ELF-1 (cell line): ENCODE measurements around the gene E2F6.

Experiments used
- DNase-seq: peaks from one replicate; pipeline ENCODE4 v3.0.0-alpha.2; 2016; ENCODE audit warnings: low read depth, low spot score

The E2F6 gene

DNA sequence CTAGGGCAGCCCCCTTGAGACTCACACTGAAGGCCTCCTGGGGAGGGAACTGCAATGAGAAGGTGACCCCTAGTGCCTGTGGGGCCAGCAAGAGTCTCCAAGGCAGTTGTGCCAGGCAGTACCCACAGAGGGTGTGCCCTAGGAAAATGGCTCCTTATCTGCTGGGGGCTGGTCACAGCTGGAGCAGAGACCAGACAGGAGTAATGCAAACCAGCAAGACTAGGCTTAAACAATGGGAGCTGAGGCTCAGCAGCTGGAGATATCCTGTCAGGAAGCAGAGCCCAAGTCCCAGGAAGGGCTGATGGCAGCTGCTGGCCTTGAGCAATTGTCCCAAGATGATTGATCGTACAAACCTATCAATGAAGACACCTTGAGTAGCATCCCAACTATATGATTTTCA lies 26.8 kb upstream of the E2F6 start:
- DNase-seq, result peak; percentile 58

DNA sequence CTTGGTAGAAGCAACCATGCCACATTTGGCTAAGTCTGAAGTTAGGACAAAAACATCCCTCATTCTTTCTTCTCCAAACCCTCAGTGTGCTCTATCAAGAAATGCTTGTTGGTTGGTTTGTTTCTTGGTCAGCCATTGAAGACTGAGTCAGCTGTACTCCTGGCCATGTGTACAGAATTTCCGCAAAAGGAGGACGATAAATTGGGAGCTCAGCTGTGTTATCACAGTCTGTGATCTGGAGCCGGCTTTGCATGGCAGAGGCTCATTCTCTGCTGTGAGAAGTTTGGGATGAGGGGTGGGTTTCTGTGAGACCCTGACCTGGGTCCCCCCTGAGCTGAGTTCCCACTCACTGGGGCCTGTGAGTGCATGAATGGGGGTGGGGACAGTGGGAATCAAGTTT lies 26.3 kb upstream of the E2F6 start:
- no peak for DNase-seq

DNA sequence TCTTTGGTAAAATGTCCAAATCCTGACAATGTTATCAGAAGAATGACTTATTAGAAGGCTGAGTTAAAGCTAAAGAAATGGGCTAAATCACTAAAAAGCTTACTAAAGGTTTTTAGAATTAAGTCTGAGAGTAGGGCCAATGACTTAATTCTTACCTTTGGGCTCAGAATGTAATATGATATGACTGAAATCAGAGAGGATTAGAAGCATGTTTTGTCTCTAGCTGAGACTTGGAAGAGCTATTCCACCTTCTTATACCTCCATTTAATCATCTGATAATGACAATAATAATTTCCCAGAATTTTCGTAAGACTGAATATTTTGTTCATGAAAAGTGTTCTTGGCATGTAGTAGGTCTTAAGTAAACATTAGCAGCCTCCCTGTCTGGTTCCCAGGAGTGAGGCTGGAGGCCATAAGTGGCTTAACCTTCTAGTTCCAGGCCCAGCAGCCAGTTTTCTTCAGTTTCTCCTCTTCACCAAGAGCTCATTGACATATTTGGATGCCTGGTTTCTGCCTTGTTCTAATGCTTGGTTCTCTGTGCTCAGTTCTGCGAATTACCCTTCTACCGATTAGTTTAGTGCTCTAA lies 25.5 kb upstream of the E2F6 start:
- no peak for DNase-seq

DNA sequence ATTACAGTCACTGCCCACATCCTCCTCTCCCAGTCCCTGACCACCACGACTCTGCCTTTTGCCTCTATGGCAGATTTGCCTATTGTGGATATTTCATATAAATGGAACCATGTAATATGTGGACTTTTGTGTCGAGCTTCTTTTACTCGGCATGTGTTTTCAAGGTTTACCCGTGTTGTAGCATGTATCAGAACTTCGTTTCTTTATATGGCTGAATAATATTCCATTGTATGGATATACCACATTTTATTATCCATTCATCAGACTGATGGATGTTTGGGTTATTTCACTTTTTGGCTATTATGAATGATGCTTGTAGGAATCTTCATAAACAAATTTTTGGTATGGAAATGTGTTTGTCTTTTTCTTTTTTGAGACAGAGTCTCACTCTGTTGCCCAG lies 24.2 kb upstream of the E2F6 start:
- no peak for DNase-seq

- no peak for DNase-seq
Observed at GRCh38 chr2:11488809-11489208, 22.8 kb upstream of the E2F6 start.

GRCh38 chr2:11483806-11484617 lies 18.1 kb upstream of the E2F6 start:
- no peak for DNase-seq

DNA sequence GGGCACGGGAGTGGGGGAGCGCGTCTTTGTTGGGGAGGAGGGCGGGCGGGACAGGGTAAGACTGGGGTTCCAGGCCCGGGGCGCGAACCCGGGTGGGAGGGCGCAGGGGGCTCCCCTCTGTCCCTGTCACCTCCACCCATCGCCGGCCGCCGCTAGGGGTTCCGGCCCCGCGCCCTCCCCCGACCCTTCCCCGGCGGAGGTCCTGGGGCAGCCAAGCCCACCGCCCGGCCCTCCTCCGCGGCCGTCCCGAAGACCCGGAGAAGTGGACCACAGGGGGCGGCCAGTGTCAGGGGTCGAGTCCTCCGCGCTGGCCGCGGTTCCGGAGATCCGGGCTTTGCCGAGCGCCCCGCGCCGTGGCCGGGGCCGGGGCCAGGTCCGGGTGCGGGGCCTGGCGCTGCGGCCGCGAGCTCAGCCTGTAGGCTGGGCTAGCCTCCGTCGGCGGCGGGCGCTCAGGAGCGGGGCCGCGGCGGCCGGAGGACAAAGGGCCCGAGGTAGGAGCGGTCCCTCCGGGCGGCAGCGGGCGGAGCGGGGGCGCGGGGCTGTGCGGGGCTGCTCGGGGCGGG lies 16.6 kb upstream of the E2F6 start:
- DNase-seq, result peak; percentile 88

- DNase-seq, result no peak
Observed at GRCh38 chr2:11481789-11482472, 16.0 kb upstream of the E2F6 start.

GRCh38 chr2:11481426-11481788 lies 15.4 kb upstream of the E2F6 start:
- DNase-seq, result no peak

GRCh38 chr2:11480859-11481258 lies 14.9 kb upstream of the E2F6 start:
- no peak for DNase-seq

DNA sequence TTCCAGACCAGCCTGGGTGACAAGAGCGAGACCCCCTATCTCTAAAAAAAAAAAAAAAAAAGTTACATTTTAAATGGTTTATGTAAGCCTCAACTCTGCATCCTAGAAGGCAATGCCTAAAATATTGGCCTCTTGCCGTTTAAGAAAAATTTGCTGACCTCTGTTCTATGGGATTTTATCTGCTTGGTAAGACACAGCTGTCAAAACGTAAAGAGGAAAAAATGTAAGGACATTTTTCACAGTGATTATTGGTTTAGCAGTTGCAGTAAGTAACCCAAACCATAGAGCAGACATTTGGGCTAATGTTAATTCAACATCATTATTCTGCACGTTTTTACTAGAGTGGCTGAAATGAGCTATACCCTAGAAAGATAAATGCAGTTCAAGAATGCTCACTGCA lies 14.4 kb upstream of the E2F6 start:
- no peak for DNase-seq

- no peak for DNase-seq
Observed at GRCh38 chr2:11478899-11479605, 13.1 kb upstream of the E2F6 start.

DNA sequence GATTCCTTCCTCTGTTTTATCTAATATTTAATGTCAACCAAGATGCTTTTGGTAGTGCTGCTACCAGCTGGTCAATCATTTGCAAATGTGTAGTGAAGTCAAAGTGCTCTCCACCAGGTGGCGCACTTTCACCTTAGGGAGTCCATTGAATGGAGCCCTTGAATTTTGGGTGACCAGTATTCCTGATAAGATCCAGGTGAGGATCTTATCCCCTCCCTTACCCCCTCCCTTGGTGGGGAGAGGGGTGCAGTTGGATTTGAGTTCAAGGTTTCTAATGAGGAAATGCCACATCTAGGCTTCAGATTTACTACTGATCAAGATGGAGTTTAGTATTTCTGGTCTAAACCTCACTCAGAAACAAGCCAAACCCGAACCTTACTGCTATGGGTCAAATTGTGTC lies 12.0 kb upstream of the E2F6 start:
- peak; percentile 73 for DNase-seq

DNA sequence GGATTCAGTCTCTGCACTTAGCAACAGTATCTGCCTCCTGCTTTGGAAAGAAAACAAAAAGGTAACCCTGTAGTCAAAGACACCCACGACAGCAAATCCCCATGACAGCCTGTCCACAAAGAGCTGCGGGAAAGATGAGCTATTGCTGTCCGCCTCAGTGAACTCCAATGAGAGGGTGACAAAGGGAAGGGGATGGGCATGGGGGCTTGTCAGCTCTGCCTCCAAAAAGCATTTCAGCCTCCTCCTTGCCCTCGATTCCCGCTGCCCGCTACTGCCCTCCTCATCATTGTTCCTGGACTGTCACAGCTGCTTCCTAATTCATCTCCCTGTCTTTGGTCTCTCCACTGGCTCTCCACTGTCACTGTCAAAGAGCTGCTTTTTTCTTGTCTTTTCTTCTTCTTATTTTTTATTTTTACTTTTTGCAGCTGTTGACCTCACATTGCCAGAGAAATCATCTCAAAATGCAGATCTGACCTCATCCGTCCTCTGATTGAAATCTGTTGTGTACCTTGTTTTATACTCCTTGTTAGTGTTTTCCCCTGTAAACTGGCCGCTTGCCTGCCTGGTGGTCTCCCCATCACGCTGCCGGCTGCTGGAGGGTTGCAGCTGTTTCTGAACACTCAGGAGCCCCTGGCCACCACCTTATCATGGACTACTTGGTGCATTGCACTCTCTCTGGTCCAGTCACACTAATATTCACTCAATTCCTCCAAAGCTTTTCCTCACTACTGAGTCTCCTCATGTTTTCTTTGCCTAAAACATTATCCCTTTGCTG lies 7.9 kb upstream of the E2F6 start:
- DNase-seq, result no peak

GRCh38 chr2:11467749-11468148 lies 1.8 kb upstream of the E2F6 start:
- no peak for DNase-seq

DNA sequence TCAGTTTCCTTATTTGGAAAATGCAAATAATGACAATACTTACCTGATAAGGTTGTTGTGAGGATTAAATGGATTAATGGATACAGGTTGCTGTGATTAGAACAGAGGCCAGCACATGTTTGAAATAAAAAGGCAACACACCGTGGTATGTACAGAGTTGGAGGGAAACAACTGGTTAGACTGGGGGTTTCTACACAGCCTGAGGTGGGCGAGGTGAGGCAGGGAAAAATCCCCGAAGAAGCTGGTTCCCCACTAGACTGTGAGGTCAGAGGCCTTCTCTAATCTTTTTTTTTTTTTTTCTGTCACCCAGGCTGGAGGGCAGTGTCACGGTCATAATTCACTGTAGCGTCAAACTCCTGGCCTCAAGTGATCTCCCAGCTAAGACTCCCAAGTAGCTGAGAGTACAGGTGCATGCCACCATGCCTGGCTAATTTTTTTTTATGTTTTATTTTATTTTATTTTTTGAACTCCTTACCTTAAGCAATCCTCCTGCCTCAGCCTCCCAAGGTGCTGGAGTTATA lies 1.2 kb upstream of the E2F6 start:
- DNase-seq, result no peak

DNA sequence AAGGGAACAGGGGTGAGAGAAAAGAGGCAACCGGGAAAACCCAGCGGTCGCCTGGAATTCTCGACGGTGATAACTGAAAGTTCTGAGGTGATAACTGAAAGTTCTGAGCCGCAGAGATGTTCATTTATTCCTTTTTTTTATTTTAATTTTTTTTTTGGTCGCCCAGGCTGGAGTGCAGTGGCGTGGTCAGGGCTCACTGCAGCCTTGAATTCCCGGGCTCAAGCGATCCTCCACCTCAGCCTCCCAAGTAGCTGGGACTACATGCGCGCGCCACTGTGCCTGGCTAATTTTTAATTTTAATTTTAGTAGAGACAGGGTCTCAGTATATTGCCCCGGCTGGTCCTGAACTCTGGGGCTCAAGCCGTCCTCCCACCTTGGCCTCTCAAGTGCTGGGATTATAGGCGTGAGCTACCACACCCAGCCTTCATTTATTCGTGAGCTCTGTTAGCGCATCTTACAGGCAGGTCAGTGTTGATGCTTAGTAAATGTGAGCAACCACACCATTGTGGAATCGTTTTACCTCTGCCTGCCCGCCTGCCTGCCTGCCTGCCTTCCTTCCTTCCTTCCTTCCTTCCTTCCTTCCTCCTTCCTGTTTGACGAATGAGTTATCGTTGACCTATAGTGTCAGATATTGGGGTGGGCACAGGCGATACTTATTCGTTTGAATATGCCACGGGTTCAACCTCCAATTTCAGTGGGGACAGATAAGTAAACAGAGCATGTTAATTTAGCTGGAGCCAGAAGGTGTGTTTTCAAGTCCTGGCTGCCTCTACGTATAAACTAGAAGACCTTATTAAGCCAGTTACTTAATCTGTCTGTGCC lies 557 bp upstream of the E2F6 start:
- DNase-seq, result no peak

GRCh38 chr2:11465110-11465484 lies 864 bp downstream of the E2F6 start:
- DNase-seq, result no peak

- no peak for DNase-seq
Observed at GRCh38 chr2:11459816-11460215, 6.1 kb downstream of the E2F6 start.

DNA sequence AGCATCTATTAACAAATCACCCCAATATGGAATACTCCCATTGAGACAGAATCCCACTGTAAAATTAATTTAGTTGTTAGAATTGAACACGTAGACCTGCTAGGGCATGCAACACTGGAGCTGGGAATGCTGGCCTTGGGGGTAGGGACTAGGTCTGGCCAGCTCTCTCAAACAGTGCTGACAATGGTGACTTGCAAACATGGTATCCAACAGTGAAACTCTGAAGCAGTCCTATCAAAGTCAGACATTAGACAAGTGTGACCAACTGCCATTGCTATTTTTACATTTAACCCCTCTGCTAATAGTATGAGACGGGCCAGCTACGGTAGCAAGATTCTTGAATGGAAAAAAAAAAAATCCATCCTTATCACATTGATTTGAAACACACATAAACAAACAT lies 7.2 kb downstream of the E2F6 start:
- DNase-seq, result no peak
